ENCODE results near the gene SGMS1.

Gene SGMS1

DNA sequence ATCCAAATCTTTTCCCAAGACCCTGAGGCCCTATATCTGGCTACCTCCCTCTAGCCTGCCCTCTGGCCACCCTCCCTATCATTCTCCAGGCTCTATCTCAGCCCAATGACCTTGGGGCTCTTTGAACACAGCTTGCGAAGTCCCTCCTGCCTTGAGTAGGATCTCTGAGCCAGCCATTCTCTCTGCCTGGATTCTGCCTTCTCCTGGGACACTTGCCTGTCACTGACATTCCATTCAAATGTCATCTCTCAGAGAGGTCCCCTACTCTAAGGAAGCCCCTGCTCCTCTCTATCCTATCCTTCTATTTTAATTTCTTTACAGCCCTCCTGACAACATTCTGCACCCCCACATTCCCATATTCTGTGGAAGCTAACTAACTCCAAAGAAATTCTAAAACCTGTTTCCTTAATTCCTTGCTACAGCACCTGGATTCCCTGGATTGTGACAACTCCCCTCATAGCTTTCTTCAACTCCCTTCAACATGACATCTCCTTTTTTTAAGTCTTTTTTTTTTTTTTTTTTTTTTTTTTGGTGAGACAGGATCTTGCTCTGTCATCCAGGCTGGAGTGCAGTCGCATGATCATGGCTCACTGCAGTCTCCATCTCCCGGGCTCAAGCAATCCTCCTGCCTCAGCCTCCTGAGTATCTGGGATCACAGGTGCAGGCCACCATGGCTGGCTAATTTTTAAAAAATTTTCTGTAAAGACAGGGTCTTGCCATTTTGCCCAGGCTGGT, 291.5 kb downstream of the SGMS1 start:
- no peak for DNase-seq (ENCODE audit: low spot score)
- in situ Hi-C loops (cut with MboI; ENCODE audit: low pct_unique_long_range_greater_than_20kb, low sequenced_read_pairs, unreplicated experiment): no loop called here
- TF ChIP-seq, protein P1, sequence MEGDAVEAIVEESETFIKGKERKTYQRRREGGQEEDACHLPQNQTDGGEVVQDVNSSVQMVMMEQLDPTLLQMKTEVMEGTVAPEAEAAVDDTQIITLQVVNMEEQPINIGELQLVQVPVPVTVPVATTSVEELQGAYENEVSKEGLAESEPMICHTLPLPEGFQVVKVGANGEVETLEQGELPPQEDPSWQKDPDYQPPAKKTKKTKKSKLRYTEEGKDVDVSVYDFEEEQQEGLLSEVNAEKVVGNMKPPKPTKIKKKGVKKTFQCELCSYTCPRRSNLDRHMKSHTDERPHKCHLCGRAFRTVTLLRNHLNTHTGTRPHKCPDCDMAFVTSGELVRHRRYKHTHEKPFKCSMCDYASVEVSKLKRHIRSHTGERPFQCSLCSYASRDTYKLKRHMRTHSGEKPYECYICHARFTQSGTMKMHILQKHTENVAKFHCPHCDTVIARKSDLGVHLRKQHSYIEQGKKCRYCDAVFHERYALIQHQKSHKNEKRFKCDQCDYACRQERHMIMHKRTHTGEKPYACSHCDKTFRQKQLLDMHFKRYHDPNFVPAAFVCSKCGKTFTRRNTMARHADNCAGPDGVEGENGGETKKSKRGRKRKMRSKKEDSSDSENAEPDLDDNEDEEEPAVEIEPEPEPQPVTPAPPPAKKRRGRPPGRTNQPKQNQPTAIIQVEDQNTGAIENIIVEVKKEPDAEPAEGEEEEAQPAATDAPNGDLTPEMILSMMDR (IDR thresholded peaks at IDR 0.05; ENCODE audit: extremely low read depth, insufficient read depth, missing control alignments): no peak

DNA sequence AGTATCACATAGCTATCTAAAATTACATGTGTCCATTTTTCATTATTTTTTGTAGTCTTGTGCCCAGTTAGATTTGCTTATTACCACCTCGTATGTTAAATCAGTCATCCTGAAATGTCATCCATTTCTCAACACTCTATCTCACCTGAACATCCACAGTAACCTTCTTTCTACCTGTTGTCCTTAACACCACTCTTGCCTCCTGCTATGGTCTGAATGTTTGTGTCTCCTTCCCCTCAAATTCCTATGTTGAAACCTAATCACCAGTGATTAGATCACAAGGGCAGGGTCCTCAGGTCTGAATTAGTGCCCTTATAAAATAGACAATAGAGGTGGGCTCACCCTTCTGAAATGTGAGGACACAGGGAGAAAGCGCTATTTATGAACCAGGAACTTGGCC, 292.3 kb downstream of the SGMS1 start:
- in situ Hi-C loops (cut with MboI; ENCODE audit: low pct_unique_long_range_greater_than_20kb, low sequenced_read_pairs, unreplicated experiment): no loop called here
- TF ChIP-seq, protein P1 (IDR thresholded peaks at IDR 0.05; ENCODE audit: extremely low read depth, insufficient read depth, missing control alignments): no peak
- no peak for DNase-seq (ENCODE audit: low spot score)

DNA sequence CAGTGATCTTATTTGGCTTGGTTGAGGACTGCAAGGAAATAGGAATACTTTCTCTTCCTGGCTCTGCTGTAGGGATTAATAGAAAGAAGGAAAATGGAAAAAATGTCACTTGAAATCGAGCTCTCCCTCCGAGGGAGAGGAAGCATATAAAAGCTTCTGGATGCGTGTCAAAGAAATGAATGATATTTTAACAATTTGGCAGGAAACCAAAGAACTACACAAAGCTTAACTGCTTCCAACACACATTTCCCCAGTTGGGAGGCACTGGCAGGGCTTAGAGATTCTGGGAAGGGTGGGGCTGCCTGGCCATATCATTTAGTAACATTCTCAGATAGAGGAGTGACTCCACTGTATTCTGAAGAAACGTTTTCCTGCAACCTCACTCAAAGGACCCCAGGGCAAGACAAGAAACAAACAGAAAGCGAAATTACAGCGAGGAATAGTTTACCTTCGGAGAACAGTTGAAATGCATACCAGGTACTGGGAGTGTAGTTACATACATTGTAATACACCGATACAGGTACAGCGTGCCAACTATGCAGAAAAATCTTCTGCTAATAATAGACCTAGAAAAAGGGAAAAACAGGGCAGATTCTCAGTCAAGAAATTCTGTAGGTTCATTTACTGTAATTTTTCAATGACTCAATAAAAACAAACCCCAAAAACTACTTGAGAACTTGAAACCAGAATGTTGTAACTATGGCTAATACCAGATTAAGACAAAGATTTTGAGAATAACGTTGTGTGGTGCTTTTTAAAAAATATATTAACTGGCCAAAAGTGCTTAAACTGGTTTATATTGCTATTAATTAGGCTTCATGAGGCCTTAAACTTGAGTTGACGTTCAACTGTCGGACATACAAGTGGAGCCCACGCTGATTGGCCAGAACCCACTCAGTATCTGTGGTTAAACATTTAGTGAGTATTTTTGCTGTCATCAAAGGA, 296.7 kb downstream of the SGMS1 start:
- TF ChIP-seq, protein P1 (IDR thresholded peaks at IDR 0.05; ENCODE audit: extremely low read depth, insufficient read depth, missing control alignments): no peak
- in situ Hi-C loops (cut with MboI; ENCODE audit: low pct_unique_long_range_greater_than_20kb, low sequenced_read_pairs, unreplicated experiment): no loop called here
- no peak for DNase-seq (ENCODE audit: low spot score)

DNA sequence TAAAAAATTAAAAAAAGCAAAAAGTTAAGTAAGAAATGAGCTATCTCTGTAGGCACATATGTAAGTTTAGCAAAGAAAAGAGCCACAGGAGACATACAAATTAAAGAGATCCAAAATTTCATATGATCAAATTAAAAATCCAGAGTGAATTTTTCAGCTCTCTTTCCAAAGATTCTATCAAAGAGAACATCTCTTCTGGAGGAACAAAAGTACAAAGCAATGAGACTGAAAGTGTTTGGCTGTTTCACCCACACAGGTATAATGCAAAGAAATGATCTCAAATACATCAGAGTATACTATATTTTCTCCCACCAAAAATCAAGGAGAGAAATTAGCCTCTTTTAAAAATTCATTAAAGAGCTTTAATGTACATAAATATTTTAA, 297.6 kb downstream of the SGMS1 start:
- no peak for DNase-seq (ENCODE audit: low spot score)
- TF ChIP-seq, protein P1 (IDR thresholded peaks at IDR 0.05; ENCODE audit: extremely low read depth, insufficient read depth, missing control alignments): no peak
- in situ Hi-C loops (cut with MboI; ENCODE audit: low pct_unique_long_range_greater_than_20kb, low sequenced_read_pairs, unreplicated experiment): no loop called here

DNA sequence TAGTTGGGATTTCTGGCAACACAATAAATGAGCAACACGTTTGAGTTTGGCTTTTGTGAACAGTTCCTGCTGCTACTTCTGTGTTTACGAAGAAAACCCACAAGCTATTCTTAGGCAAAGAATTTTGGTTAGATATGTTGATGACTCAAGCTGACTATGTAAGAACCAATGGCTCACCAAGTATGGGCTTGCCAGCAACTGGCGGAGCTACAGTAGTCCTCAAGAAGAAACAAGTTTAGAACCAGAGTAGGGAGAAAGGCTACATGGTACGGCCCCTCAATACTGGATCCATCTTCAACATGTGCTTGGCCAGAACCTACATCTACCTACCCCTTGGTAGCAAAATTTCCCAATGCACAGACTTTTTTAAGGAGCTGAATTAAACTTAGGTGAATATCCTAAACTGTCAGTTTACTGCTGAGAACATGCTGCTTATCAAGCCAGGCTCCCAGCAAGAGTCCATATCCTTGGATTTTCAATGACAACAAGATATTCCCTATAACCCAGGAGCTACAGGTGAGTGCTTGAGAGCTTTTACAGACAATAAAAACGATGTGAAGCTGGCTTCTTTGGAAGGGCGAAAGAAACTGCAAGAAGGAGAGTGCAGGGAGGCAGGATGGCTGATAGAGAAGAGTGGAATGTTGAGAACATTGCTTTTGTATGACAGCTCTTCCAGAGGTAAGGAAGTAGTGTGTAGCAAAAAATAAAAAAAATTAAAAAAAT, 298.1 kb downstream of the SGMS1 start:
- TF ChIP-seq, protein P1 (IDR thresholded peaks at IDR 0.05; ENCODE audit: extremely low read depth, insufficient read depth, missing control alignments): no peak
- DNase-seq (ENCODE audit: low spot score): peak; percentile 53
- in situ Hi-C loops (cut with MboI; ENCODE audit: low pct_unique_long_range_greater_than_20kb, low sequenced_read_pairs, unreplicated experiment): no loop called here

DNA sequence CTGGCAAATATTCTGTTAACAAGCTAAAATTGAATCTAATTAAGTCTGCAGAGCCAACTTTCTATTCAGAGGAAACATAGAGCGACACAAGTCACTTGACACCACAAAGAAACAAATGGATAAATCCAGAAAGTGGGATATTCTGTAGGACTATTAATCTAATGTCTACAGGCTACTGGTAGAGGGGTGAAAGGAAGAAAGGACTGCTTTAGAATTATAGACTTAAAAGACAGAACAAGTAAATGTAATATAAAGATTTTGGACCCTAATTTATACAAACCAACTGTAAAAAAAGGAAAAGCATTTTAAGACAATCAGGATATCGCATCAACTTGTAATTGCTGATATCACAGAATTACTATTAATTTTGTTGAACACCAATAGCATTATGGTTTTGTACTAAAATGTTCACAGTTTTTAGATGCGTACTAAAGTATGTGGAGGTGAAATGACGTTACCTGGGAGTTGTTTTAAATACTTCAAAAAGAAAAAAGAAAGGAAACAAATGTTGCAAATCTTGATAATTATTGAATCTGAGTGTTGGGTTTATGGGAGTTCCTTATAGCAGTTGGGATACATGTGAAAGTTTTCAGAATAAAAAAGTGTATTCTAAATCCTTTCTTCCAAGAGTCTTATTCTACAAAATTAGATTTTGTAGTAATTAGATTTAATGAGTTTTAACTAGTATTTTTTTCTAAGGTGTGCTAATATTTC, 298.9 kb downstream of the SGMS1 start:
- TF ChIP-seq, protein P1 (IDR thresholded peaks at IDR 0.05; ENCODE audit: extremely low read depth, insufficient read depth, missing control alignments): no peak
- no peak for DNase-seq (ENCODE audit: low spot score)
- in situ Hi-C loops (cut with MboI; ENCODE audit: low pct_unique_long_range_greater_than_20kb, low sequenced_read_pairs, unreplicated experiment): no loop called here

Measured in GM13977 (cell line).